ENCODE data around the gene ARL4C.

Gene ARL4C

DNA sequence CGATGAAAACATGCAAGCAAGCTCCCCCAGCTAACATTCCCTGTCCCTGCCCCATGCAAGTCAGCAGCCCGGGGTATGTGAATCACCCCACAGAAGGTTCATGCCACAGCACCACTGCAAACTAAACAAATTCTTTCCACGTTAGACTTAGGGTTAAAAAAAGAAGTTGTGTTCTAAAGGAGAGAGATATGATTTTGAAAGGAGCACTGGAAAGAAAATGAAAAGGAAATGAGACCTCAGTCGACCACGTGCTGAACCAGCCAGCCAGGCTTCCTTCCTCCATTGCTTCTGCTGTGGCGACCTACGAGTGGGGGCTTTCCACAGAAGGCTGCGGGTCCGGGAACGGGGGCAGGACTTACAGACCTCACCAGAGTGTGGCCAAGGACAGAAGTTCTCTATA, 52.0 kb downstream of the ARL4C start:
- no peak for DNase-seq

DNA sequence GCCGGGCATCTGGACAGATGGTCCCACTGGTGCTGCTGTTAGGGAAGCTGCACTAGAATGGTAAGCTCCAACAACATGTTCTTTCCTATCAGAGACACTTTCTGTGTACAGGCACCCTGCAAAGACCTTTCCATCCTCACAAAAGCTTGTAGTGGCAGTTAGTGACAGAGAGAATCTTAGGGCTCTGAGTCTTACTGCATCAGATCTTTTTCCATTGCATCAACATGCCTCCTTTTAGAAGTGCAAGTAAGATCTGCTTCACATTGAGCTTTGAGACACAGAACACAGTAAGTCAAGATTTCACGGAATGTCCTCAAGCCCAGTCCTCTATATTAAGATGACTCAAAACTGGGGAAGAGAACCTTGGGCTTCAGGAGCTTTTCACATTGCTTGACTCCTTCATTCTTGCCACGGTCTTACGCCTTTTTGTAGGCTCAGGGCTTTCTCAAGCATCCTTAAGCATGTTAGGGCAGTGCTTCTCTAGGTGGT, 52.6 kb downstream of the ARL4C start:
- no peak for DNase-seq
